HG02885 (cell line): ENCODE measurements around the gene ELL2.
"Not testable (repeated sequence)": the region's sequence is repeated elsewhere in the genome, so short reads cannot be mapped to it uniquely, and the experiment has no call there.

Experiments used
- ATAC-seq: cut with Tn5 transposase; IDR thresholded peaks from one replicate; pipeline ENCODE4 v1.9.1; 2021; ENCODE audit warnings: mild to moderate bottlenecking; ENCODE audit not compliant: unreplicated experiment, poor library complexity

Gene ELL2

GRCh38 chr5:95915999-95916686, 45.5 kb downstream of the ELL2 start:
- peak; percentile 75 for ATAC-seq

- no peak for ATAC-seq
Measured at GRCh38 chr5:95913663-95914062, 48.0 kb downstream of the ELL2 start.

GRCh38 chr5:95912029-95912428, 49.6 kb downstream of the ELL2 start:
- ATAC-seq: no peak

- ATAC-seq: no peak
Measured at GRCh38 chr5:95910521-95910920, 51.1 kb downstream of the ELL2 start.

GRCh38 chr5:95909738-95910137, 51.9 kb downstream of the ELL2 start:
- no peak for ATAC-seq

- no peak for ATAC-seq
Measured at GRCh38 chr5:95908799-95909198, 52.9 kb downstream of the ELL2 start.

GRCh38 chr5:95907740-95908706, 53.6 kb downstream of the ELL2 start:
- ATAC-seq: peak; percentile 52

GRCh38 chr5:95907067-95907705, 54.5 kb downstream of the ELL2 start:
- ATAC-seq: peak; percentile 29

- ATAC-seq: not testable (repeated sequence)
Measured at GRCh38 chr5:95906398-95906797, 55.3 kb downstream of the ELL2 start.

GRCh38 chr5:95904827-95905226, 56.8 kb downstream of the ELL2 start:
- no peak for ATAC-seq

GRCh38 chr5:95903838-95904237, 57.8 kb downstream of the ELL2 start:
- ATAC-seq: no peak

- no peak for ATAC-seq
Measured at GRCh38 chr5:95901676-95902627, 59.7 kb downstream of the ELL2 start.

GRCh38 chr5:95900383-95900958, 61.2 kb downstream of the ELL2 start:
- ATAC-seq: no peak

- ATAC-seq: no peak
Measured at GRCh38 chr5:95899829-95900228, 61.8 kb downstream of the ELL2 start.

GRCh38 chr5:95899006-95899405, 62.6 kb downstream of the ELL2 start:
- ATAC-seq: no peak

- no peak for ATAC-seq
Measured at GRCh38 chr5:95895771-95896170, 65.9 kb downstream of the ELL2 start.

GRCh38 chr5:95895251-95895650, 66.4 kb downstream of the ELL2 start:
- no peak for ATAC-seq

GRCh38 chr5:95892784-95893354, 68.8 kb downstream of the ELL2 start:
- ATAC-seq: peak; percentile 70

- no peak for ATAC-seq
Measured at GRCh38 chr5:95891499-95891898, 70.2 kb downstream of the ELL2 start.
